ENCODE results near the gene INPP5D. TPM values are rescaled to one million over a fixed set of nuclear protein-coding genes. Genes with fewer than 3 reads are reported as not detected.

INPP5D gene
- total RNA-seq, 1 donor from 2014 or later: 79.2 TPM

DNA sequence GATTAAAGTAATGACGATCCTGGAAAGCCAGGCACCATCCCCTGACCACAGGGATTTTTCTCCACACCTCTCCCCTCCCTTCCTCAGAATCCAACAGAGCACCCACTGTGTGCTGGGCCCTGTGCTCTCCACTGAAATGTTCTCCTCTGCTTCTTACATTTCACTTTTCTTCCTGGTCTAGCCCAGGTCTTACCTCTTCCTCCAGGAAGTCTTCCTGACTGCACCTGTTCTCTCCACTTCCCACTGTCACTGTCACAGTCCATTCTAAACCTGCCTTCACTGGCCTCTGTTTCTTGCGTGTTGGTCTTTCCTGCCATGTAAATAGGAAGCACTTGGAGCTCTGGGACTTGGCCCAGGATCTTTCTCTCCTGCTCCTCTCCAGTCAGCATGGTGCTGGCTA lies 39.7 kb upstream of the INPP5D start:
- Mint-ChIP-seq H3K9me3 (ENCODE audit: unreplicated experiment) (no peaks in the 10 kb centered on the region), H3K36me3 (ENCODE audit: low read depth, unreplicated experiment) (no peaks in the 10 kb centered on the region), H3K27me3 (ENCODE audit: unreplicated experiment) (peaks cover 5% of the 10 kb centered on the region), H3K27ac (ENCODE audit: unreplicated experiment) (no peak overlapping the region), H3K4me1 (ENCODE audit: unreplicated experiment) (no peaks in the 10 kb centered on the region), H3K4me3 (ENCODE audit: unreplicated experiment) (no peak overlapping the region)
- no peak for DNase-seq (ENCODE audit: low spot score)
- TF ChIP-seq, protein P1, sequence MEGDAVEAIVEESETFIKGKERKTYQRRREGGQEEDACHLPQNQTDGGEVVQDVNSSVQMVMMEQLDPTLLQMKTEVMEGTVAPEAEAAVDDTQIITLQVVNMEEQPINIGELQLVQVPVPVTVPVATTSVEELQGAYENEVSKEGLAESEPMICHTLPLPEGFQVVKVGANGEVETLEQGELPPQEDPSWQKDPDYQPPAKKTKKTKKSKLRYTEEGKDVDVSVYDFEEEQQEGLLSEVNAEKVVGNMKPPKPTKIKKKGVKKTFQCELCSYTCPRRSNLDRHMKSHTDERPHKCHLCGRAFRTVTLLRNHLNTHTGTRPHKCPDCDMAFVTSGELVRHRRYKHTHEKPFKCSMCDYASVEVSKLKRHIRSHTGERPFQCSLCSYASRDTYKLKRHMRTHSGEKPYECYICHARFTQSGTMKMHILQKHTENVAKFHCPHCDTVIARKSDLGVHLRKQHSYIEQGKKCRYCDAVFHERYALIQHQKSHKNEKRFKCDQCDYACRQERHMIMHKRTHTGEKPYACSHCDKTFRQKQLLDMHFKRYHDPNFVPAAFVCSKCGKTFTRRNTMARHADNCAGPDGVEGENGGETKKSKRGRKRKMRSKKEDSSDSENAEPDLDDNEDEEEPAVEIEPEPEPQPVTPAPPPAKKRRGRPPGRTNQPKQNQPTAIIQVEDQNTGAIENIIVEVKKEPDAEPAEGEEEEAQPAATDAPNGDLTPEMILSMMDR (IDR thresholded peaks at IDR 0.05; ENCODE audit: unreplicated experiment): no peak

DNA sequence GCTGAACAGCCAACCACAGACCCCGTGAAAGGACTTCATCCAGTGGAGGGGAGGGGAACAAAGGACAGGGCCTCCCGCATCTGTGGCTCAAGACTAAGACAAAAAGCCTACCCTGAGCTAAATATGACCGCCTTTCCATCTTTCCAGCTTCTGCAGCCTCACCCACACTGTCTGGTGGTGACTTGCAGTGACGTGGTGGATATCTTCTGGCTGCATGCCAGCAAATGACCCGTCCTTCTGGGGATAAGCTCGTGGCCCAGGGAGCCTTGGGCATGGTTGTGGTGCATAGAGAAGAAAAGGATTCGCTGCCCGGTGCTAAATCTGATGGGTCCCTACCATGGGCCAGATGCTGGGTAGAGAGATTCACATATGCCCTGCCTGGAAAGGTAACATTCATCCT lies 38.4 kb upstream of the INPP5D start:
- peaks cover 5% of the 10 kb centered on the region for H3K27me3 Mint-ChIP-seq (ENCODE audit: unreplicated experiment)
- TF ChIP-seq, protein P1 (IDR thresholded peaks at IDR 0.05; ENCODE audit: unreplicated experiment): no peak
- no peak for DNase-seq (ENCODE audit: low spot score)
- no peaks in the 10 kb centered on the region for H3K9me3 Mint-ChIP-seq (ENCODE audit: unreplicated experiment)
- H3K4me1 Mint-ChIP-seq (ENCODE audit: unreplicated experiment): no peaks in the 10 kb centered on the region
- H3K27ac Mint-ChIP-seq (ENCODE audit: unreplicated experiment): no peak overlapping the region
- H3K4me3 Mint-ChIP-seq (ENCODE audit: unreplicated experiment): no peak overlapping the region
- H3K36me3 Mint-ChIP-seq (ENCODE audit: low read depth, unreplicated experiment): no peaks in the 10 kb centered on the region

DNA sequence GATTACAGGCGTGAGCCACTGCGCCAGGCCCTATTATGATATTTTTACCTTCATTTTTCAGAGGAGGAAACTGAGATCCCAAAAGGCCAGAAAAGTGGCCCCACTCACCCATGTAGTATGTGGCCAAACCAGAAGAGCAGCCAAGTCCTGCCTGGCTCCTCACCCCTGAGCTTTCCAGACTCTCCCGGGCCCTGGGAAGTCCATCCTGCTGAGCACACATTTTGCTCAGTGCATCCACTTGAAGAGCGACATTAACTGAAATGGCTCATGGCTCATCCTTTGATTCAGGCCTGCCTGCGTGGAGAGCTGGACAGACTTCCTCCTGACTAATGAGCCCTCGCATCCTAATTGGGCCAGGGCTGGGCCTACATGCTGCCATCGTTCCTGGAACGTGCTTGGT lies 37.6 kb upstream of the INPP5D start:
- Mint-ChIP-seq H3K27ac (ENCODE audit: unreplicated experiment) (no peak overlapping the region), H3K36me3 (ENCODE audit: low read depth, unreplicated experiment) (no peaks in the 10 kb centered on the region), H3K4me1 (ENCODE audit: unreplicated experiment) (no peaks in the 10 kb centered on the region), H3K4me3 (ENCODE audit: unreplicated experiment) (no peak overlapping the region), H3K9me3 (ENCODE audit: unreplicated experiment) (no peaks in the 10 kb centered on the region), H3K27me3 (ENCODE audit: unreplicated experiment) (peaks cover 5% of the 10 kb centered on the region)
- TF ChIP-seq, protein P1 (IDR thresholded peaks at IDR 0.05; ENCODE audit: unreplicated experiment): no peak
- no peak for DNase-seq (ENCODE audit: low spot score)

DNA sequence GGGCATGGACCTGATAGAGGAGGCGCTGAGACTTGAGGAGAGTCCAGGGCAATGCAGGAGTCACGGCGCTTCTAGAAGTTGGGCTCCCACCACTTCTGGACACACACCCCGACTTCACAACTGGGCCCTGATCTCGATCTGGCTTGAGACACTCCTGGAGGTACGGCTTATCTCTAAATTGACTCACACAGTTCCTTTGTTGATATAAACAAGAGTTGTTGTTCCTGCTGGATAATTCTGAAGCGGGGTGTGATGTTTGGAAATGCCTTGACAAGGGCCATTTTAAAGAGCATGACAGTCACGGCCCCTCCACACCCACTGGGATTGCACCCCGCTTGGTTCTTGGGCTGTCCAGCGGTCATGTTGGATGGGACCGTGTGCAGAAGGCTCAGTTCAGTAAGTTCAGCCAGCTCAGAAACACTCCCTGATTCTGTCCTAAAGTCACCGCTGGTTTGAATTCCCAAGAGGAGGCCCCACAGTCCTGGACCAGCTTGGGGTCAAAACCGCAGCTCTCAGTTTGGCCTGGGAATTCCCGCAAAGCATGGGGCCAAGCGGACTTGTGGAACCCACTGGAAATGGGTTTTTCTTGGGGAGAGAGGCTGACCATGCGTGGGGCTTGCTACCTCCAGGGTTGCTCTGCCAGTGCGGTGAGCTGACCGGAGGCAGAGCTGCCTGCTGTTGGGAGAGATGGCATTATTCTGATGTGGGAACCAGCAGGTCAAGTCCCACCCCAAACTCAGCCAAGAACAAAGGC lies 37.0 kb upstream of the INPP5D start:
- Mint-ChIP-seq H3K4me1 (ENCODE audit: unreplicated experiment) (no peaks in the 10 kb centered on the region), H3K9me3 (ENCODE audit: unreplicated experiment) (no peaks in the 10 kb centered on the region), H3K4me3 (ENCODE audit: unreplicated experiment) (no peak overlapping the region), H3K36me3 (ENCODE audit: low read depth, unreplicated experiment) (no peaks in the 10 kb centered on the region), H3K27me3 (ENCODE audit: unreplicated experiment) (peaks cover 5% of the 10 kb centered on the region), H3K27ac (ENCODE audit: unreplicated experiment) (no peak overlapping the region)
- no peak for DNase-seq (ENCODE audit: low spot score)
- TF ChIP-seq, protein P1 (IDR thresholded peaks at IDR 0.05; ENCODE audit: unreplicated experiment): no peak

DNA sequence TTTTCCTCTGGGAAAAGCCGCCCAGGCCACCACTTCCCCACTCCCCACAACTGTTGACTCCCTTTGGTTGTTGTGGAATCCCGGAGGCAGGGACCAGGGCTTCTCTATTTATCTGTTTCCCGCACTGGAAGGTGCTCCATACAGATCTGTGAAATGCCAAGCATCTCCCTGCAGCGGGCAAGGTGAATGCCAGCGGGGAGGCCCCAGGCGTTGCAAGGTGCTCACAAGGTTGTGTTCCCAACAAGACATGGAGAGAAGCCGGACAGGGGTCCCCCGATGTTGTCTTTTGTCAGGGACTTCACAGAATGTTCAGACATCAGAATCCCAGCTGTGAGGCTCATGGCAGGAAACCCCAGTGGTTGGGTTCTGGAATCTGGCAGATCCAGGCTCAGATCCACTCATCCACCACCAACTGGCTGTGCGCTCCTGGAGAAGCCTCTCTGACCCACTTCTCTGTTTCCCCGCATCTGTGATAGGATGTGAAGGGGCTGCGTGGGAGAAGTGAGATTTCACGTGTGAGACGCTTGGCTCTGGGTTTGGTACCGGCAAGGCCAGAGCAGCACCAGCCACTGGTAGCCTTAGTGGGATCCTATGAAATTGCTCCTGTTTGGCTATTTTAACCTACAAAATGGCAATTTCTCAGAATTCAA lies 36.3 kb upstream of the INPP5D start:
- Mint-ChIP-seq H3K4me1 (ENCODE audit: unreplicated experiment) (no peaks in the 10 kb centered on the region), H3K27me3 (ENCODE audit: unreplicated experiment) (peaks cover 5% of the 10 kb centered on the region), H3K9me3 (ENCODE audit: unreplicated experiment) (no peaks in the 10 kb centered on the region), H3K36me3 (ENCODE audit: low read depth, unreplicated experiment) (no peaks in the 10 kb centered on the region), H3K27ac (ENCODE audit: unreplicated experiment) (no peak overlapping the region), H3K4me3 (ENCODE audit: unreplicated experiment) (no peak overlapping the region)
- TF ChIP-seq, protein P1 (IDR thresholded peaks at IDR 0.05; ENCODE audit: unreplicated experiment): no peak
- DNase-seq (ENCODE audit: low spot score): no peak

All from endothelial cell (in vitro differentiated cells).